ENCODE results near the gene BOK.

Gene BOK

GRCh38 chr2:241539616-241540374 is 18.8 kb upstream of the BOK start:
- no peak for FAIRE-seq

- FAIRE-seq: no peak
Observed at GRCh38 chr2:241540401-241540770, 18.2 kb upstream of the BOK start.

GRCh38 chr2:241540771-241541561 is 17.6 kb upstream of the BOK start:
- FAIRE-seq: no peak

GRCh38 chr2:241541564-241542277 is 16.8 kb upstream of the BOK start:
- no peak for FAIRE-seq

- no peak for FAIRE-seq
Observed at GRCh38 chr2:241542278-241542605, 16.3 kb upstream of the BOK start.

GRCh38 chr2:241545106-241545505 is 13.4 kb upstream of the BOK start:
- FAIRE-seq: no peak

- no peak for FAIRE-seq
Observed at GRCh38 chr2:241545523-241546473, 12.7 kb upstream of the BOK start.

GRCh38 chr2:241546771-241547498 is 11.6 kb upstream of the BOK start:
- no peak for FAIRE-seq

GRCh38 chr2:241547781-241548450 is 10.6 kb upstream of the BOK start:
- no peak for FAIRE-seq

- FAIRE-seq: no peak
Observed at GRCh38 chr2:241548451-241548835, 10.1 kb upstream of the BOK start.

- no peak for FAIRE-seq
Observed at GRCh38 chr2:241550616-241551580, 7.6 kb upstream of the BOK start.

GRCh38 chr2:241551599-241551997 is 6.9 kb upstream of the BOK start:
- FAIRE-seq: no peak

- FAIRE-seq: no peak
Observed at GRCh38 chr2:241551998-241552737, 6.4 kb upstream of the BOK start.

GRCh38 chr2:241553512-241553830 is 5.1 kb upstream of the BOK start:
- FAIRE-seq: no peak

GRCh38 chr2:241553981-241554380 is 4.6 kb upstream of the BOK start:
- no peak for FAIRE-seq

GRCh38 chr2:241554610-241555322 is 3.8 kb upstream of the BOK start:
- FAIRE-seq: no peak

- no peak for FAIRE-seq
Observed at GRCh38 chr2:241555711-241556110, 2.8 kb upstream of the BOK start.

- FAIRE-seq: no peak
Observed at GRCh38 chr2:241556746-241557145, 1.8 kb upstream of the BOK start.
